Measurements from ENCODE around the gene GALK1. TPM values are rescaled to one million over a fixed set of nuclear protein-coding genes. Genes with fewer than 3 reads are reported as not detected.

The GALK1 gene
- total and polyA plus RNA-seq, 9 of the 15 experiments (the other 6 are each of a cell fraction or from before 2014, with no cell fraction given), result 0.45 to 51.6 (median 17.4) TPM

GRCh38 chr17:75785016-75785890 is 20.3 kb upstream of the GALK1 start (continued):
- TF ChIP-seq ZNF280A (IDR thresholded peaks at IDR 0.05; ENCODE audit: low read depth, partially characterized antibody) (no peak), HNRNPUL1 (IDR thresholded peaks at IDR 0.05; ENCODE audit: low read length) (no peak), ZNF146 (CRISPR knock-in tag; IDR thresholded peaks at IDR 0.05; ENCODE audit: unreplicated experiment) (no peak), SMARCA5 (IDR thresholded peaks at IDR 0.05) (no peak), ARID4B (CRISPR knock-in tag; IDR thresholded peaks at IDR 0.05) (peak; percentile 53)

Measured in K562 (cell line).